Parathyroid adenoma (tissue), 2 donors: ENCODE data around the gene ANKRD22.

ENCODE experiments used
- H2AFZ ChIP-seq: fragments of 300-600 bp; sonication (generic); one replicate; pipeline ENCODE4 v1.7.0; 2017; ENCODE audit warnings: antibody characterized with exemption, mild to moderate bottlenecking
- H3K27ac ChIP-seq: fragments of 300-600 bp; sonication (generic); one replicate; pipeline ENCODE4 v1.7.0; 2017
- H3K27me3 ChIP-seq: fragments of 300-600 bp; sonication (generic); one replicate; pipeline ENCODE4 v1.7.0; 2017; ENCODE audit warnings: low read length; ENCODE audit not compliant: control insufficient read depth, insufficient read depth
- H3K36me3 ChIP-seq: fragments of 300-600 bp; sonication (generic); one replicate; pipeline ENCODE4 v1.7.0; 2017; ENCODE audit warnings: low read length; ENCODE audit not compliant: control insufficient read depth, insufficient read depth
- H3K4me1 ChIP-seq: fragments of 300-600 bp; sonication (generic); one replicate; pipeline ENCODE4 v1.7.0; 2017; ENCODE audit warnings: control low read depth
- H3K4me2 ChIP-seq: fragments of 300-600 bp; sonication (generic); one replicate; pipeline ENCODE4 v1.7.0; 2017; ENCODE audit warnings: low read length
- H3K4me3 ChIP-seq: fragments of 300-600 bp; sonication (generic); one replicate; pipeline ENCODE4 v1.7.0; 2017; ENCODE audit warnings: low read depth, low read length
- H3K79me2 ChIP-seq: fragments of 300-600 bp; sonication (generic); one replicate; pipeline ENCODE4 v1.7.0; 2017; ENCODE audit warnings: control low read depth
- H3K9ac ChIP-seq: fragments of 300-600 bp; sonication (generic); one replicate; pipeline ENCODE4 v1.7.0; 2017; ENCODE audit warnings: mild to moderate bottlenecking
- H3K9me3 ChIP-seq: fragments of 300-600 bp; sonication (generic); one replicate; pipeline ENCODE4 v1.7.0; 2017; ENCODE audit warnings: low read length; ENCODE audit not compliant: control insufficient read depth
- TF ChIP-seq, protein P1 (sequence below): fragments of 300-600 bp; sonication (generic); IDR thresholded peaks from one replicate; pipeline ENCODE4 v1.7.0; 2017; ENCODE audit warnings: antibody characterized with exemption, mild to moderate bottlenecking
- donor health status: primary hyperparathyroidism.

The ANKRD22 gene

DNA sequence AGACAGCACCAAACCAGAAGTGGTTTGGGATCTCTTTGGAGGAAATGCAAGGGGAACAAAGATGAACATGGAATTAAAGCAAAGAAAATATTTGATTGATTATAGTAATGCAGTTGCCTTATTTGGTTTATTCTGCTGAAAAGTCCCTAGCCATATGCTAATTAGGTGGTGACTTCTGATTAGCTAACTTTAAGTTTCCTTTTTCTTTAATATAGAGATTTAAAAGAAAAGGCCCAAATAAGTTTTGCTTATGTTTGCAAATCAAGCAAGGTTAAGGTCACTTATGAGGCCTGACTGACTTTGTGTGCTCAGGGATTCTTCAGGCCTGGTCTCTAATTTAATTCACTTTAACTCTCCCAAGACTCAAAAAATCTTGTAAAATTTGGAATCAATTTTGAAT is 6.2 kb upstream of the ANKRD22 start:
- Histone ChIP-seq H2AFZ (no peak overlapping the region), H3K27me3 (no peaks in the 10 kb centered on the region), H3K4me2 (no peak overlapping the region), H3K9ac (no peak overlapping the region), H3K79me2 (no peaks in the 10 kb centered on the region), H3K4me3 (no peak overlapping the region), H3K36me3 (no peaks in the 10 kb centered on the region), H3K27ac (no peak overlapping the region), H3K9me3 (no peaks in the 10 kb centered on the region), H3K4me1 (no peaks in the 10 kb centered on the region)
- TF ChIP-seq, protein P1, sequence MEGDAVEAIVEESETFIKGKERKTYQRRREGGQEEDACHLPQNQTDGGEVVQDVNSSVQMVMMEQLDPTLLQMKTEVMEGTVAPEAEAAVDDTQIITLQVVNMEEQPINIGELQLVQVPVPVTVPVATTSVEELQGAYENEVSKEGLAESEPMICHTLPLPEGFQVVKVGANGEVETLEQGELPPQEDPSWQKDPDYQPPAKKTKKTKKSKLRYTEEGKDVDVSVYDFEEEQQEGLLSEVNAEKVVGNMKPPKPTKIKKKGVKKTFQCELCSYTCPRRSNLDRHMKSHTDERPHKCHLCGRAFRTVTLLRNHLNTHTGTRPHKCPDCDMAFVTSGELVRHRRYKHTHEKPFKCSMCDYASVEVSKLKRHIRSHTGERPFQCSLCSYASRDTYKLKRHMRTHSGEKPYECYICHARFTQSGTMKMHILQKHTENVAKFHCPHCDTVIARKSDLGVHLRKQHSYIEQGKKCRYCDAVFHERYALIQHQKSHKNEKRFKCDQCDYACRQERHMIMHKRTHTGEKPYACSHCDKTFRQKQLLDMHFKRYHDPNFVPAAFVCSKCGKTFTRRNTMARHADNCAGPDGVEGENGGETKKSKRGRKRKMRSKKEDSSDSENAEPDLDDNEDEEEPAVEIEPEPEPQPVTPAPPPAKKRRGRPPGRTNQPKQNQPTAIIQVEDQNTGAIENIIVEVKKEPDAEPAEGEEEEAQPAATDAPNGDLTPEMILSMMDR, result no peak

DNA sequence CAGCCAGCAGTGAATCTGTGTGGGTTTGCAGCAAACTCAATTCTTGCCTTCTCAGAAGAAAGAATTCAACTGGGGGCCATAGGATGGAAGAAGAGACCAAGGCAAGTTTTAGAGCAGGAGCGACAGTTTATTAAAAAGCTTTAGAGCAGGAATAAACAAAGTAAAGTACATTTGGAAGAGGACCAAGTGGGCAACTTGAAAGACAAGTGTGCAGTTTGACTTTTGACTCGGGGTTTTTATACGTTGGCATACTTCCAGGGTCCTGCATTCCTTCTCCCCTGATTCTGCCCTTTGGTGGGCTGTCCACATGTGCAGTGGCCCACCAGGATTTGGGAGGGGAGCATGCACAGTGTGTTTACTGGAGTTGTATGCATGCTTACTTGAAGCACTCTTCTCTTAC is 3.0 kb upstream of the ANKRD22 start:
- Histone ChIP-seq H3K4me2 (no peak overlapping the region), H3K36me3 (no peaks in the 10 kb centered on the region), H3K4me1 (no peaks in the 10 kb centered on the region), H2AFZ (no peak overlapping the region), H3K9me3 (no peaks in the 10 kb centered on the region), H3K27me3 (no peaks in the 10 kb centered on the region), H3K79me2 (no peaks in the 10 kb centered on the region), H3K27ac (no peak overlapping the region), H3K9ac (no peak overlapping the region), H3K4me3 (no peak overlapping the region)
- TF ChIP-seq, protein P1, result no peak

GRCh38 chr10:88853155-88853881 is 1.7 kb upstream of the ANKRD22 start:
- Histone ChIP-seq H3K27me3 (no peaks in the 10 kb centered on the region), H3K9me3 (no peaks in the 10 kb centered on the region), H3K79me2 (no peaks in the 10 kb centered on the region), H3K36me3 (no peaks in the 10 kb centered on the region), H3K27ac (no peak overlapping the region), H3K9ac (no peak overlapping the region), H3K4me3 (no peak overlapping the region), H3K4me2 (no peak overlapping the region), H2AFZ (no peak overlapping the region), H3K4me1 (no peaks in the 10 kb centered on the region)
- TF ChIP-seq, protein P1, result no peak

DNA sequence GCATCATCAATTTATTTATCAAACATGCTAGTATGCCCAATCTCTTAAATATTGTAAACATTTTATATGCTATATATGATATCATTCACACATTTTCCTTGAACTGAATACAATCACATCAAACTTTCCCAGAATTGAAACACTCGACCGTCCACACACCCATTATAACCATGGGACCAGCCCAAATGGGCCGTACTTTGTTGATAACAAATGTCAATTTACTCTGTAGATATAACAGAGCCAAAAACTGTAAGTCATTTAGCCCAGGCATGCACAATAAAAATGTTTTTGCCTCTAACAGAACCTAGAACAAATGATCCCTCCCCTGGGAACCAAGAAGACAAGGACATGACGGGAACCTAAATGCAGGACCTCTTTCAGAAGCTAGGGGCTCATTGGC is 683 bp upstream of the ANKRD22 start:
- Histone ChIP-seq H3K27ac (no peak overlapping the region), H3K27me3 (no peaks in the 10 kb centered on the region), H3K4me1 (no peaks in the 10 kb centered on the region), H3K9ac (no peak overlapping the region), H3K79me2 (no peaks in the 10 kb centered on the region), H2AFZ (no peak overlapping the region), H3K36me3 (no peaks in the 10 kb centered on the region), H3K4me2 (no peak overlapping the region), H3K4me3 (no peak overlapping the region), H3K9me3 (no peaks in the 10 kb centered on the region)
- TF ChIP-seq, protein P1, result no peak

GRCh38 chr10:88850712-88851111 is 932 bp downstream of the ANKRD22 start:
- Histone ChIP-seq H3K79me2 (no peaks in the 10 kb centered on the region), H3K27me3 (no peaks in the 10 kb centered on the region), H3K36me3 (no peaks in the 10 kb centered on the region), H3K4me1 (no peaks in the 10 kb centered on the region), H2AFZ (no peak overlapping the region), H3K4me2 (no peak overlapping the region), H3K9me3 (no peaks in the 10 kb centered on the region), H3K27ac (no peak overlapping the region), H3K9ac (no peak overlapping the region), H3K4me3 (no peak overlapping the region)
- TF ChIP-seq, protein P1, result no peak
